GM12878 (cell line): ENCODE measurements around the gene ORC4. TPM values are rescaled to one million over a fixed set of nuclear protein-coding genes. Genes with fewer than 3 reads are reported as not detected.

Experiments
- ATAC-seq: fragments of 200-7000 bp; cut with Tn5 transposase; 3 replicates; pipeline ENCODE4 v1.9.1; 2020; ENCODE audit warnings: mild to moderate bottlenecking, moderate library complexity
- BruUV-seq: library from RNA; stranded (reverse); fragments of 400-500 nt; replicated peaks from 2 replicates; lab custom pipeline; 2021; lab: Mats Ljungman, UMichigan
- CTCF ChIA-PET: fragments of 300-600 bp; sonication (Branson Sonifier 250); formaldehyde crosslinking; extraction: SDS; loops from one replicate; lab custom pipeline; 2021; ENCODE audit warnings: inconsistent platforms; lab: Yijun Ruan, JAX
- POLR2A ChIA-PET: fragments of 350-600 bp; formaldehyde crosslinking; extraction: SDS; loops from one replicate; lab custom pipeline; 2021; ENCODE audit warnings: inconsistent platforms; lab: Charles Lee
- RAD21 ChIA-PET: fragments of 300-600 bp; sonication (Branson Sonifier 250); formaldehyde crosslinking; loops from one replicate; lab custom pipeline; 2023; ENCODE audit warnings: antibody characterized with exemption; ENCODE audit not compliant: unreplicated experiment; lab: Charles Lee
- SMC1A ChIA-PET: fragments of 300-600 bp; sonication (Branson Sonifier 250); formaldehyde crosslinking; loops from one replicate; lab custom pipeline; 2023; ENCODE audit not compliant: unreplicated experiment, uncharacterized antibody; lab: Charles Lee
- DNase-seq: peaks from one replicate; pipeline ENCODE4 v3.0.0-alpha.2; 2011; ENCODE audit warnings: low read depth, low spot score
- FAIRE-seq: peaks from 3 replicates; lab custom pipeline; 2011; peaks lifted over from hg19 to GRCh38; lab: Jason Lieb, UNC
- H2AFZ ChIP-seq: 2 replicates; pipeline ENCODE4 v1.6.0; 2011; ENCODE audit warnings: low read depth, low read length, control low read depth; ENCODE audit not compliant: control insufficient read depth
- H3K27ac ChIP-seq: 2 replicates; pipeline ENCODE4 v1.5.1; 2011; ENCODE audit warnings: control low read depth; ENCODE audit not compliant: control insufficient read depth, insufficient read depth
- H3K27me3 ChIP-seq, 2 experiments: replicated peaks in 1 of 2; 2 replicates each; pipeline versions ENCODE4 v1.6.0 to v1.6.1; 2011; ENCODE audit warnings: low read length in 1 of 2; ENCODE audit not compliant: control insufficient read depth in 2 of 2, insufficient read depth in 2 of 2
- H3K36me3 ChIP-seq, 2 experiments: 2 replicates each; pipeline ENCODE4 v1.5.1; 2011; ENCODE audit warnings: low read length in 1 of 2; ENCODE audit not compliant: control insufficient read depth in 2 of 2, insufficient read depth in 2 of 2
- H3K4me1 ChIP-seq: 2 replicates; pipeline ENCODE4 v1.6.1; 2011; ENCODE audit warnings: mild to moderate bottlenecking, low read length, moderate library complexity, mixed read lengths; ENCODE audit not compliant: control insufficient read depth, insufficient read depth
- H3K4me2 ChIP-seq: 2 replicates; pipeline ENCODE4 v1.6.0; 2011; ENCODE audit warnings: control low read depth; ENCODE audit not compliant: control insufficient read depth, insufficient read depth
- H3K4me3 ChIP-seq: fragments of 200-600 bp; sonication (generic); 2 replicates; pipeline ENCODE4 v1.5.1; 2016
- H3K79me2 ChIP-seq: 2 replicates; pipeline ENCODE4 v1.6.0; 2011; ENCODE audit warnings: low read length; ENCODE audit not compliant: control insufficient read depth, insufficient read depth
- H3K9ac ChIP-seq: 2 replicates; pipeline ENCODE4 v1.8.0; 2011; ENCODE audit warnings: low read length, control low read depth, mixed read lengths; ENCODE audit not compliant: control insufficient read depth, insufficient read depth
- H3K9me3 ChIP-seq: replicated peaks from 3 replicates; pipeline ENCODE4 v1.5.1; 2011; ENCODE audit warnings: mild to moderate bottlenecking, low read length; ENCODE audit not compliant: control insufficient read depth, insufficient read depth
- H4K20me1 ChIP-seq: 2 replicates; pipeline ENCODE4 v1.6.0; 2011; ENCODE audit not compliant: control insufficient read depth, insufficient read depth
- BCL11A ChIP-seq: IDR thresholded peaks from 2 replicates; pipeline ENCODE4 v1.6.1; 2011; ENCODE audit warnings: low read depth, low read length
- CEBPZ ChIP-seq: fragments of 150-350 bp; IDR thresholded peaks from 2 replicates; pipeline ENCODE4 v1.6.1; 2016; ENCODE audit warnings: low read depth, low read length
- E4F1 ChIP-seq: fragments of 450-650 bp; IDR thresholded peaks from 2 replicates; pipeline ENCODE4 v1.6.1; 2018; ENCODE audit warnings: borderline replicate concordance, mild to moderate bottlenecking; ENCODE audit not compliant: partially characterized antibody
- NFYA ChIP-seq: IDR thresholded peaks from 2 replicates; pipeline ENCODE4 v1.6.1; 2011; ENCODE audit warnings: low read depth, mild to moderate bottlenecking, low read length, improper control_type of control experiment, borderline replicate concordance
- SPI1 ChIP-seq: IDR thresholded peaks from 2 replicates; pipeline ENCODE4 v1.6.1; 2011; ENCODE audit warnings: low read depth, mild to moderate bottlenecking, low read length, moderate library complexity, borderline replicate concordance; ENCODE audit not compliant: insufficient read depth
- SREBF2 ChIP-seq: IDR thresholded peaks from 2 replicates; pipeline ENCODE4 v1.6.1; 2012; ENCODE audit warnings: mild to moderate bottlenecking, low read length
- whole genome bisulfite sequencing: methylation state at CpG from one replicate; pipeline ENCODE4 v1.1.6; 2016; ENCODE audit warnings: low lambda C conversion rate; ENCODE audit not compliant: insufficient replicate concordance, insufficient coverage; ENCODE audit errors: missing lambda C conversion rate; 5-methylcytosine and 5-hydroxymethylcytosine counted together
- in situ Hi-C: fragments of 300-500 bp; cut with MboI; formaldehyde crosslinking; loops from 9 replicates; pipeline ENCODE4 v1.14.3; 2018; ENCODE audit warnings: mixed read lengths
- intact Hi-C: fragments of 100-400 bp; cut with micrococcal nuclease; formaldehyde crosslinking; loops from one replicate; pipeline ENCODE4 v1.14.2; 2022; ENCODE audit not compliant: unreplicated experiment
- polyA plus RNA-seq, 11 experiments: library from polyadenylated mRNA; depleted of rRNA in 4 of 11; unstranded in 6 of 11; stranded (reverse) in 5 of 11; fragments of >200 nt; fragmentation: Nextera tagmentation in 4 of 11; fragmentation: Illumina TruSeq in 1 of 11; extraction: Ambion mirVana in 4 of 11; extraction: Trizol in 1 of 11; gene quantifications; 1 replicate in 1 of 11; 2 replicates in 10 of 11; pipeline versions ENCODE4 v1.2.1 to v1.2.3, GENCODE V29; 2011 to 2016; ENCODE audit warnings: inconsistent platforms in 2 of 11, missing spikeins in 2 of 11, low read depth in 1 of 11
- total RNA-seq, 4 experiments: library from RNA; depleted of rRNA in 3 of 4; stranded (reverse); fragments of >200 nt in 3 of 4; fragmentation: Illumina TruSeq in 1 of 4; extraction: Trizol in 1 of 4; gene quantifications; 2 replicates each; pipeline versions ENCODE4 v1.2.1 to v1.2.3, GENCODE V29; 2013 to 2021

Gene ORC4
- total and polyA plus RNA-seq, 10 of the 15 experiments (the other 5 are each of a cell fraction or from before 2014, with no cell fraction given) = 25.7 to 71.3 (median 52.1) TPM

- WGBS = 84% methylated on average over 5 of the region's 5 CpGs
- SMC1A ChIA-PET = interaction anchor here (1.0 to 1.3 kb wide), 3 partner anchors 9 to 502 kb away, joined by 4 to 6 read pairs (median 5); no protein-coding TSS in a partner anchor
- Histone ChIP-seq H3K4me3 (no peak overlapping the region), H3K27me3 (no peaks in the 10 kb centered on the region), H3K27ac (no peak overlapping the region), H3K9ac (no peak overlapping the region)
- intact Hi-C loops (no loop called here), in situ Hi-C loops (no loop called here)
- POLR2A ChIA-PET = no interaction called here
- no peak for DNase-seq
- no peak for TF ChIP-seq SREBF2
- TF ChIP-seq E4F1 = no peak
- TF ChIP-seq BCL11A = no peak
- TF ChIP-seq NFYA = no peak
- TF ChIP-seq SPI1 = no peak
- TF ChIP-seq CEBPZ = no peak
- TF ChIP-seq, all 136 proteins: peak for 0
- Histone ChIP-seq H4K20me1 (no peaks in the 10 kb centered on the region), H3K4me2 (no peak overlapping the region), H3K79me2 (peaks cover 38% of the 10 kb centered on the region), H2AFZ (no peak overlapping the region), H3K9me3 (peaks cover 6% of the 10 kb centered on the region; the same call in 2 of the 3 replicates), H3K36me3 (no peaks in the 10 kb centered on the region), H3K4me1 (no peaks in the 10 kb centered on the region)
- no TSS peak for BruUV-seq
- RAD21 ChIA-PET = interaction anchor here (1.4 to 1.5 kb wide), 2 partner anchors 13 to 17 kb away, joined by 5 to 6 read pairs; partner anchors contain the start of genes MBD5 and ORC4
- CTCF ChIA-PET = interaction anchor here (0.7 to 1.1 kb wide), 3 partner anchors 18 to 502 kb away, joined by 3 to 4 read pairs (median 4); no protein-coding TSS in a partner anchor
- ATAC-seq = no peak
- no peak for FAIRE-seq
Observed at GRCh38 chr2:148007219-148007900, 13.2 kb downstream of the ORC4 start.
